ENCODE results near the gene DNM3.

DNM3 gene

DNA sequence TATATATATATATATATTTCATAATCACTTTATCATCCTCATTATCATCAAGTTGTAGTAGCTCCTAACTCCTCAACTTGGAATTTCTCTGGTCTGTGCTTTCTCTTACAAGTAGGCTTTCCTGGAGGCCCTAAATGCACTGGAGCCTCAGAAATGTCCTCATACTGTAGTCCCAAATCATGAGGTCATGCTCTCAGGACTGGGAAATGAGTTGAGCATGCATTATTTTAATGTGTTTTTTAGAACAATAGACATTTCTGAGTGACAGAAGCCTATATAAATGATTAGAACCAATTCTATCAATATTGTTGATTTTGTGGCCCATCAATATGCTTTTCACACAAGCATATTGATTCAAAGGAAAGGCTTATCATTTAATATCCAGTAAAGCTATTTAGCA, 536.3 kb downstream of the DNM3 start:
- in situ Hi-C loops (cut with MboI; ENCODE audit: low pct_unique_long_range_greater_than_20kb, low sequenced_read_pairs), result no loop called here
- DNase-seq, result no peak

DNA sequence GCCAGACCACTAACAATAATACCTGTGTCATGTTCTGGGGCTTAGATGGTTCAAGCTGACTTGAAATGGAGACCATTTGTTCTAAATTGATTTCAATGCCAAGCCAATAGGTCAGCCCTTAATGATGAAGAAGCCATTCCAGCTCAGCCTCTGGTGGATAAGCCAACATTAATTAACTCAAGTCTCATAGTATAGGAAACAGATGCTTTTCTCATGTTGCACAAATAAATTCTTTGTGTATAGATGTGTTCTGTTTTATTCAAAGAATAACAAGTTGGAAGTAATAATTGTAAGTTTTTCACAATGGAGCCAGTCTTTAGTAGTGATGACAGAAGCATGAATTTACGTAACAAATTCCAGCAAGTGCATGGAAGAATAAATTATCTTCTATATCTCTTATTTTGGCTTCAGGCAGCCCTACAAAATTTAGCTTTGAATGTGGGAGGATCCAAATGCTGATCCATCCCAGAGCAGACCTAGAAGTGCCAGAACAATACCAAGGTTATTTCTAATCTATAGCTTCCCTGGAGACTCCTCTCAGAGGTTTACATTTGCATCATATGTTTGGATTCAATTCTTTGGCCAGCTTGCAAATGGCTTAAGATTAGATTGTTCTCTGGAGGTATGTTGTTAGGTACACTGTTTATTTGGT, 536.9 kb downstream of the DNM3 start:
- no peak for DNase-seq
- in situ Hi-C loops (cut with MboI; ENCODE audit: low pct_unique_long_range_greater_than_20kb, low sequenced_read_pairs), result no loop called here

DNA sequence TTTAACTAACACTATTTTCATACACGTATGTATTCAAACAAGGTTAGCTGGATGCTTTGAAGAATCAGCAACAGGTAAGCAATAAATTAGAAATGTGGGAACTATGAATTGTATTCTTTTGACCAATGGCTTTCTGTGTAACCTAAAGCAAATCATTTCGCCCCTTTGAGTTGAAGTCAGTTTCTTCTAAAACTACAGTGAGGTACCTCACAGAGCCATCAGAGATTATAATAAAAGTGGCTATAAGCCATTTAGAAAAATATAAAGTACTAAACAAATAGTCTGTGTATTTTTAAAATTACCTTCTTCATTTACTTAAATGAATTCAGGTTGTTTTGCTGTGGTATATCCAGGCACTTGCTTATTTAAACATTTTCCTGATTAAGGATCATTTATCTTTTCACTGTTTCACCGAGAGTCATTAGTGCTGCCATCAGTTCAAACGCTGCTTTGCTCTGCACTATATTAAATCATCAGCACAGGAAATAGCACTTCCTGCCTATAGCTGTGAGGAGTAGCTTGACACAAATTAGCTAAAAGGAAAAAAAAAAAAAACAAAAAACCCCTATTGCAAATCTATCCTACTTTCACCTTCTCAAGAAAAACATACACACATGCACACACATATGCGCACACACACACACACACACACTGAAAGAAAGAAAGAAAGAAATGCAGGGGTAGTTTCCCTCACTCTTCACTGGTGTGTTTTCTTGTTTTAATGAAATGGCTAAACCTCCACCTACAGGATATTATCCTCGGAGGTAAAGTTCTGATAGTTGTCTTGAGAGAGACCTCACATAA, 539.3 kb downstream of the DNM3 start:
- in situ Hi-C loops (cut with MboI; ENCODE audit: low pct_unique_long_range_greater_than_20kb, low sequenced_read_pairs), result no loop called here
- peak; percentile 48 for DNase-seq

DNA sequence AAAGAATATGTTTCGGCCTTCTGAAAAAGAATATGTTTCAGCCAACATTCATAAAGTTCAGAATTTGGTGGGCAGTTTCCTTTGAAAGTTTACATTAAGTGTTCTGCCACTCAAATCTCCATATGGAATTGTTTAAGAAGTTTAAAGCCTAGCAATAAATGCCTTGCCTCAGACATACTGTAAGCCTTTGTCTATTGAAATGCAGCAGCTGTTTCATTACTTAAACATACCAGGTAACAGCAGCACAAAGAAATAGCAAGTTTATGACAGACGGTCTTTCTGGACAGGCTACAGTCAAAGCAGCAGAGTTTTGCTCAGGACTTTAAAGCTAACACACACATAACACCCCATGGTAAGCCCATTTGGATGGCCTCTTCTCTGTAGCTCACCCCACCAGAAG, 540.6 kb downstream of the DNM3 start:
- DNase-seq, result no peak
- in situ Hi-C loops (cut with MboI; ENCODE audit: low pct_unique_long_range_greater_than_20kb, low sequenced_read_pairs), result no loop called here

DNA sequence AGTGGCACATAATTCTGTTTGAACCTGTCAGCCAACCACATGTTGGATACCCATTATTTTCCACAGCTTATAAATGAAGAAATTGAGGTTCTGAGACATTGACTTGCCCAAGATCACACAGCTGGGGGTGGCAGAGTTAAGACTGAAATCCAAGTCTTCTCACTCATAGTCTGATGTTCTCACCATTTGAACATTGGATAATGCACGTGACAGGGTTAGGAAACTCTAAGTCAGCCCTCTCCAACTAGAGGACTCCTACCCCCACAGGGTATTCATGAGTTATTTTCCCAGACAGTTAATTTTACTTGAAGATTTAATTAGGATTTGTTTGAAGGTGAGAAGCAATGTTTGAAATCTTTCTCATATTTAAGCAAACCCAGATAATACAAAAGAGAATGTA, 541.1 kb downstream of the DNM3 start:
- no peak for DNase-seq
- in situ Hi-C loops (cut with MboI; ENCODE audit: low pct_unique_long_range_greater_than_20kb, low sequenced_read_pairs), result no loop called here

DNA sequence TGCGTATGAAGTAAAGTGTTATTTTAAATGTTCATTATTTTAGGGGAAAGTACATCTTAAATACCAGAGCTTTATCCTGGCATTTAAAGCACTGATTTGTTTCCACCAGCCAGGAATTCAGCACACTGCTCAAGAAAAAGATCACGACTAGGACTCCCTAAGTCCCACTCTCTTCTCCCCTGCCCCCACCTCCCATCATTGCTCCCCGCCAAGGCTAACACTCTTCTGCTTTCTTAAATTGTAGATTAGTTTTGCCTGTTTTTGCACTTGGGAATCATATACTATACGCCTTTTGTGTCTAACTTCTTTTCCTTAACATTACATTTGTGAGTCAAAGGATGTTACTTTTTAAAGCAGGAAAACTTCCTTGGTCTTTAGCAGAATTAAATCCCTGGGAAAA, 541.7 kb downstream of the DNM3 start:
- in situ Hi-C loops (cut with MboI; ENCODE audit: low pct_unique_long_range_greater_than_20kb, low sequenced_read_pairs), result no loop called here
- no peak for DNase-seq

DNA sequence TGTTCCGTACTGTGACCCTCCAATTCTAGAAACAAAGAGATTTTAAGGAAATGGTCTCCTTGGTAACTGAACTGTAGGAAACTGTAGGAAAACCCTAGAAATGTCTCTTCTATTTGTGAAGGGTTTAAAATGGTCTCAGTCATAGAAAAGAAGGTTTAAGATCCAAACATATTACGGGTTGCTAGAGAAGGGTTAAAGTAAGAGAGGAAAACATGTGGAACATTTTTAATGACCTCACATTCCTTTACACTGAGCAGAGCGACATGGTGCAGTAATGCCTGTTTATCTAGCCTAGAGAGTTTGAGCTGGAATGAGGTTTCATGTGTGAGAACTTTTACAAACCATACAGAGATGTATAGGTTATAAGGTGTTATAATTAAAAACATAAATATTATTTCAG, 542.2 kb downstream of the DNM3 start:
- in situ Hi-C loops (cut with MboI; ENCODE audit: low pct_unique_long_range_greater_than_20kb, low sequenced_read_pairs), result no loop called here
- no peak for DNase-seq

DNA sequence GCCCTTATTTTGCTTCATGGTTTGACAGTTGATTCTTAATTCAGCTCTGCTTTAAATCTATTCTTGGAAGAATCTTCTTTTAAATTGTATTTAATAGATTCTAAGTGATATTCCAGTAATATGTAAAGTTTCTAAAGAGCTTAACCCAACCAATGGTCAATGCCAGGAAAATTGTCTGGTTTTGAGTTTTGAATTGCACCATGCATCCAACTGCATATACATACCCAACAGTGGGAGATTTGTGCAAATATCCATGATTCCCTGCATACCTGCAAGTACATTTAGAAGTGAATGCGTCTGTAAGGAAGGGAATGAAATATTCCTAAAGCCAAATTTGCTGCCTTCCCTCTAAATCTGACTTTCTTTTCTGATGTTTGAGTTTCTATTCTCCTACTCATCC, 543.4 kb downstream of the DNM3 start:
- no peak for DNase-seq
- in situ Hi-C loops (cut with MboI; ENCODE audit: low pct_unique_long_range_greater_than_20kb, low sequenced_read_pairs), result no loop called here

DNA sequence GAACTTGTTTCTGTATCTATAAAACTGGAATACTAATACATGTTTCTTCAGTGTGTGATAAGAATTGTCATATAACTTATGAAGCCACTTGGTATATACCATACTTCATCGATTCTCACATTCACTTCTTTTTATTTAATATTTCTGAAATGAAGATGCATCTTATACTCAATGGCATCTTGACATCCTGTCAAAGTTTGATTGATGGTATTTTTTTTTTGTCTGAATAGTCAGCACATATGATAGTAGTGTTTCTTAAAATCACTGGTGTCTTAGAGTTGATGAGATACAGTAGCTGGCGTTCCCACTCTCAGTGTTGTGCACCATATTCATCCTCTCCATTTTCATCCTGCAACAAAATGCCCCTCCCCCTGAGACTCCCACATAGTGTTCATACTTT, 544.7 kb downstream of the DNM3 start:
- in situ Hi-C loops (cut with MboI; ENCODE audit: low pct_unique_long_range_greater_than_20kb, low sequenced_read_pairs), result no loop called here
- DNase-seq, result no peak

DNA sequence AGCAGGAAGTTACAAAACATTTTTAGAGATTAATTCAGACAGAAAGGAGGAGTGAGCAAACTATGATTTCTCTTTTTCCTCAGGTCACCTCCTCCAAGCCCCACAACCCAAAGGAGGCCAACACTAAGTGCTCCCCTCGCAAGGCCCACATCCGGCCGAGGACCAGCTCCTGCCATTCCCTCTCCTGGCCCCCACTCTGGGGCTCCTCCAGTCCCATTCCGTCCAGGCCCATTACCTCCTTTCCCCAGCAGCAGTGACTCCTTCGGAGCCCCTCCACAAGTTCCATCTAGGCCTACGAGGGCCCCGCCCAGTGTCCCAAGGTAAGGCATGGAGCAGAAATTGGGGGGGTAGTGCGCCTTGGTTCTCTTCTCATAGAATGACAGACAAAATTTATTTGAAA, 547.2 kb downstream of the DNM3 start:
- no peak for DNase-seq
- in situ Hi-C loops (cut with MboI; ENCODE audit: low pct_unique_long_range_greater_than_20kb, low sequenced_read_pairs), result no loop called here

DNA sequence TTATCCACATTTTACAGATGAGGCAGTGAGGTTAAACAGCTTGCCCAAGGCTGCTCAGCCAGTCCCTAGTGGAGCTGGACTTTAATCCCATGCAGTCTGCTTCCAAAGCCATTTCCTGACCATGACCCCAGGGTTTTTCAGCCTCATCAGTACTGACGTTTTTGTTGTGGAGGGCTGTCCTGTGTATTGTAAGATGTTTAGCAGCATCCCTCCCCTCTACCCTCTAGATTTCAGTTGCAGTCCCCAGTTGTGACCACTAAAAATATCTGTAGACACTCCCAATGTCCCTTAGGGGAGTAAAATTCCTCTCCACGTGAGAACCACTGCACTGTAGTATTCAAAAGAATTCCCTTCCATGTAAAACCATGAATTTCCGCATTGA, 549.0 kb downstream of the DNM3 start:
- in situ Hi-C loops (cut with MboI; ENCODE audit: low pct_unique_long_range_greater_than_20kb, low sequenced_read_pairs), result no loop called here
- DNase-seq, result no peak

DNA sequence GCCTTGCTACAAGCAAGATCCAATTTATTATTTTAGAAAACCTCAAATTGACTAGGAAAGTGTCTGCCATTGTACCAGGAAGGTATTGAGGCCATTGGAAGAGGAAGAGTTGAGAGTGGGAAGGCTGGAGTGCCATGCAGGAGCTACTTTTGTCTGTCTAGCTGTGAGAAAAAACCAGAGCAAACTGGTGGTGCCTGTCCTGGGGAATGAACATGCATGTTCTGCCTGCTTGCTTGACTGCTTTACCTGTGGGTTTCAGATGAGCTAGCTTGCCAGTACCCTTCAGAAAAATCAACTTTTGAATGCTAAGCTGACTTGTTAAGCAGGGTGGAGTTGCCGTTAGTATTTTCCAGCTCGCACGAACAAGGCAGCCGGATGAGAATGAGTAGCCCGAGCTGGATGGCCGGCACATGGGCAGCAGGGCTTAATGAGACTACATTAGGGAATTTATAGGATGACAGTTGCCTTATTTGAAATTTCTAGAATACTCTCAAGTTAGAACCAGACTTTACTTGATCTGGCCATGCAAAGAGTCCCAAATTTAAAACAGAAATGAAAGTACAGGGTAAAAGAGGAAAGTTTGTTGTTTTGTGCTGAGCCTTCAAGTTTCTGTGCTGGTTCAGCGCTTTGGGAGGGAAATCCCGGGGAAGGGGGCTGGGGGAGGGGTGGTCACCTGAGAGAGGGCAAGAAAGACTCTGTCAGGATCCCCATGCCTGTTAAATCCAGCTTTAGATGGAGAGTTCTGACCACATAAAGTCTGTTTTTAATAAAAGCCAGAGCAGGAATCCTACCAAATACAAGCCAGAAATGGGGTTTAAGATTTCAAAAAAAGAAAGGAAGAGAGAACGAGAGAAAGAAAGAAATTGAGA, 549.6 kb downstream of the DNM3 start:
- in situ Hi-C loops (cut with MboI; ENCODE audit: low pct_unique_long_range_greater_than_20kb, low sequenced_read_pairs), result no loop called here
- DNase-seq, result no peak

DNA sequence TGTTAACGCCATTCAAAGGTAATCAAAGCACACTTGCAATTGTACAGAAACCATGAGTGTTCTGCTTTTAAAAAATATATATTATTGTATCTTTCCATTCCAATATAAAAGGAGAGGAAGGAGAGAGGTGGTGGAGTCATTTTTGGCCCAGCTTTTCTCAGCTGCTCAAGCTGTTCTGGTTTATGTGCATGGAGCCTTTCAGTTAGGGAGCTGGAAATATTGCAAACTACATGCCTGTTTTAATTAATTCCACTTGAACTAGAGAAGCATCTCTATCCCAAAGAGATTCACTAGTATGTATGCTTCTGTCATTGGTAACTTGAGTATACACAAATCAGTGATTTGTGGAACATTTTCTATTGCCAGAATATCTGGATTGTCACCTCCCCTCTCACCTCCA, 550.7 kb downstream of the DNM3 start:
- in situ Hi-C loops (cut with MboI; ENCODE audit: low pct_unique_long_range_greater_than_20kb, low sequenced_read_pairs), result no loop called here
- no peak for DNase-seq

DNA sequence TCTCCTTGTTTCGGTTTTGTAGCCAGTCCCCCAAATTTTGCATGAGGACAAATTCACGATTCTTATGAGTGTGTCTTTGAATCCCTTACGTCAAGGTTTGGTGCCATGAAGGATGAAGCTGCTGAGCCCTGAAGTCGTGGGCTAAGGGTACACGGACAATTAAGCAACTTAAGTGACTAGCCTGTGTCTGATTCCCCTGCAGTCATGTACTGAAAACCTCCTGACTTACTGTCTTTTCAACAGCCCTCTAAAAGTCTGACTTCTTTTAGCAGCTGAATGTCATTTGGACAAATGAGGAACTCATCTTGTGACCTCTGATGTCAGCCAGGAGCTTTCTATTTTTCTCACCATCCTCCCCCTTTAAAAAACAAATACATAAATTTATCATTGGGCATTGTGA, 552.1 kb downstream of the DNM3 start:
- peak; percentile 29 for DNase-seq
- in situ Hi-C loops (cut with MboI; ENCODE audit: low pct_unique_long_range_greater_than_20kb, low sequenced_read_pairs), result no loop called here

DNA sequence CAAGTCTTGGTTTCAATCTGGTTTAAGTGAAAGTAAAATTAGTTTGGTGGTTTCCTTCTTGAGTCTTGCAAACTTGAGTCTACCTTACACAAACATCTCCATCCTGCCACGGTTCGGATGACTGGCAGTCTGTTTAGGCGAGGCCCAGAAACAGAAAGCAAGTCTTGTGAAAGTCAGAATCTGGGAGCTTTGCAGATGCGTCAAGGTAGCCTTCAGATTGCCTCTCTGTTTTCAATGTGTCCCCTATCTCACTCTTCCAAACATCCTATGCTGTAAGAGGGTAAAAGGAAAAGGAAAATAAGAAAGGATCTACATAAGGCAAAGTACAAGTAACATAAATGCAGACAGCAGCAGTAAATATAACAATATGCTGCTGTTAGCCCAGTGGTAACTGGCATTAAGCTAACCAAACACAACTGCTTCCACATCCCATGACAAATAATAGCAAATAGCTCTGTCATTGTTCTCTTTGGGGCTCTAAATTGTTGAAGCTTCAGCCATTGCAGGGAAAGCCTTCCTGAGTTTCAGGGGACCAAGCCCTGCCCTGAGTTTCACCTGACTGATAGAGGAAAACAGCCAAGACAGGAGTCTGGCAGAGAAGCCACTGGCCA, 552.9 kb downstream of the DNM3 start:
- no peak for DNase-seq
- in situ Hi-C loops (cut with MboI; ENCODE audit: low pct_unique_long_range_greater_than_20kb, low sequenced_read_pairs), result no loop called here

DNA sequence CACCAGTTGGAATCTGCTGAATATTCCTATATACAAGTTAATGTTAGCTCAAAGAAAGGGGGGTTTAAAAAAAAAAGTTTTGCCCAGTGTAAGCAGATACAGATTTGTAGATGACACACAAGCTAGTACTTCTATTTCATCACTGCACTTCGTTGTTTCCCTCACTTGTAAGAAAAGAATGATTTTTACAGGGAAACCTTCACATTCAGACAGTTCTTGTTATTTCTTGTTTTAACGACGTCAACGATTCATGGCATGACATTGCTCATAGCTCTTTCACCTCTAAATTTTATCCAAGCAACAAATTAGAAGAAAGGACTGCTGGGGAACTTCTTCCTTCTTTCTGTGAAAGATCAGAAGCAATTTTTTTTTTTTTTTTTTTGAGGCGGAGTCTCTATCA, 553.5 kb downstream of the DNM3 start:
- DNase-seq, result no peak
- in situ Hi-C loops (cut with MboI; ENCODE audit: low pct_unique_long_range_greater_than_20kb, low sequenced_read_pairs), result no loop called here

DNA sequence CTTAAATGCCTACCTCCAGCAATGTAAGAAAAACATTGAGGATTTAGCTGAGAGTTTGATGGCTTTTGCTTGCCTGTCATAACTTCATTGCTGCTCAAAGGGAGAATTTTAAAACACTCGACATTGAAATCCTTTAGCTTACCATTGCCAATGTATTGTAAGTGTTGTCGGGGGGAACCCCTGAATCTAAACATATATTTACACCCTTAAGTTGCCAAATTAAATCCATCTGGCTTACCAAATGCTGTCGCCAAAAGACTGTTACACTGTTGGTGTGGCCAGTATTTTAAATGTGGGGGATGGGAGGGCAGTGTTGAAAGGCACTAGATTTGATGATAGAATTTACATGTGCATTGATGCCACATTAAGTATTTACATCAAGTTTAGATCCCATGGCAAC, 554.3 kb downstream of the DNM3 start:
- DNase-seq, result no peak
- in situ Hi-C loops (cut with MboI; ENCODE audit: low pct_unique_long_range_greater_than_20kb, low sequenced_read_pairs), result no loop called here

DNA sequence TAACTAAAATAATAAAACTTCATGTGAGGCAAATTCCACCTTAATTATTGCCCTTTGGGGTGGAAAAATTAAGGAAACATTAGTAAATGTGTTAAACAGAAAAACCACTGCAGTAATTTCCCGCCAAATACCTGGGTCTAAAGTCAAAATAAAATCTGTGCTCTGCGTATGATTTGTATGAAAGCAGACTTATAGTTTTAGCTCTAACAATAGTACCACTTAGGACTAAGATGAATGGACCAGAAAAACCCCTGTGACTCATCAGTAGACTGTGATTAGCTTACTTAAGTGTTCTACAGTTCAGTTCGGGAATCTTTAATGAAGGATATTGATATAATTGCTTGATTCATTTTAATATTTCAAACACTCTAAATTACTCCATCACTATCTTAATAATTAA, 555.9 kb downstream of the DNM3 start:
- in situ Hi-C loops (cut with MboI; ENCODE audit: low pct_unique_long_range_greater_than_20kb, low sequenced_read_pairs), result no loop called here

DNA sequence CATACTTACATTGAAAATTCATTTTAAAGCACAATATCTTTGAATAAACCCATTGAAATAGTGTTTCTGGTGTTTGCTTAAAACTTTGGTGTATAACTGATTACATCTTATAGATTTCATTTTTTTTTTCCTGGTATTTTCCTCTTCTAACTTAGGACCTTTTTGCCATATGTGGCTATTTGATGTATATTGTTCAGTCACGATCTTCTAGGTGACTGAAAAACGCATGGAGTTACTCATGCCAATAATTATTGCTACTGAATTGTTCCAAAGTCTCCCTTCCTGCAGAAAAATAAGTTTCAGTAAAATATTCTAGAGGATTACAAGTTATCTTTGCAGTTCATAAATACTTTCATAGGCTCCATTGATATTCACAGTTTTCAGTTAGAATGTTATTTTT, 556.3 kb downstream of the DNM3 start:
- DNase-seq, result no peak
- in situ Hi-C loops (cut with MboI; ENCODE audit: low pct_unique_long_range_greater_than_20kb, low sequenced_read_pairs), result no loop called here

More for the DNA sequence above, 555.9 kb downstream of the DNM3 start:
- no peak for DNase-seq

DNA sequence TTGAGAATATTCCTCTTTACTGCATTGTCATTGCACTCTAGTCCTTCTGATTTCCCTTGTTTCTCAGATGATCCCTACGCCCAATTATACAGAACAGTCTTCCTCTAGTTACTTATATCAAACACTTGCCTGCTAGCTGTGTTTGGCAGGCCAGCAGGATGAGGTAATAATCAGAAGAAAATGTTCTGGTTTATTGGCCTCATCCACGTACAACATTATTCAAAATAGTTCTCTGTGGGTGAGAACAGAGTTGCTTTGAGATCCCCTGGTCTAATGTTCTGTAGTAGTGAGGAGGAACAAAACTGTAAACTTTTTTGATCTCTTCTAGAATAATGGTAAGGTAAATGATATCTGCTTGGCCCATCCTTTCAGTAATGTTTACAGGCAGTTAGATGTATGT, 556.9 kb downstream of the DNM3 start:
- DNase-seq, result no peak
- in situ Hi-C loops (cut with MboI; ENCODE audit: low pct_unique_long_range_greater_than_20kb, low sequenced_read_pairs), result no loop called here
